ENCODE results near the gene OSMR. TPM values are rescaled to one million over a fixed set of nuclear protein-coding genes. Genes with fewer than 3 reads are reported as not detected.

OSMR gene
- total RNA-seq, 3 donors from 2014 or later = 3.3 to 24.9 (median 13.0) TPM

DNA sequence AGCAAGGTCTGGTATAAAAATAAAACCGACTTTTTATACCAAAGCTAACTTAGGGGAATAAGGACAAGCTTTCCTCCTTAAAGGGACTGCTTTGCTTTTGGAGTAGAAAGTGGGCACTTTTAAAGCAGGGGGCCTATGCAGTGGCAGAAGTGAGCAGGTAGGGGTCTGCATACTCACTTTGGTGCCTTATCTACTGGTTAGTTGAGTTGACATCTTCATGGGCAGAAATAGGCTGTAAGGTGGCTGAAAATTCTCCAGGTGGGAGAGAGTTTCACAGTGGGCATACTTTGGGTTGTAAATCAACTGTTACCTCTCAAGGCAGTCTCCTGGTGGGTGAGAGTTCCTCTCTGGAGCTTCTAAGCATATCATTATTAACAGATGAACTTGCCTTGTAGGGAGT, 24.8 kb downstream of the OSMR start:
- Histone ChIP-seq H3K4me3 (no peak overlapping the region), H3K9me3 (no peaks in the 10 kb centered on the region), H3K36me3 (ENCODE audit: low read depth) (no peaks in the 10 kb centered on the region), H3K4me1 (ENCODE audit: low read depth) (no peaks in the 10 kb centered on the region)
- intact Hi-C loops (cut with DNase I, micrococcal nuclease) = no loop called here
- DNase-seq = no peak
- no peak for TF ChIP-seq CTCF (IDR thresholded peaks at IDR 0.05)
- no peak for ATAC-seq

GRCh38 chr5:38871058-38871605, 25.3 kb downstream of the OSMR start:
- no peak overlapping the region for H3K4me3 ChIP-seq
- intact Hi-C loops (cut with DNase I, micrococcal nuclease) = no loop called here
- TF ChIP-seq CTCF (IDR thresholded peaks at IDR 0.05) = no peak
- no peaks in the 10 kb centered on the region for H3K36me3 ChIP-seq (ENCODE audit: low read depth)
- no peaks in the 10 kb centered on the region for H3K9me3 ChIP-seq
- no peaks in the 10 kb centered on the region for H3K4me1 ChIP-seq (ENCODE audit: low read depth)
- no peak for DNase-seq
- ATAC-seq = no peak

- no peak for DNase-seq
- Histone ChIP-seq H3K9me3 (no peaks in the 10 kb centered on the region), H3K4me1 (ENCODE audit: low read depth) (no peaks in the 10 kb centered on the region), H3K36me3 (ENCODE audit: low read depth) (no peaks in the 10 kb centered on the region), H3K4me3 (no peak overlapping the region)
- TF ChIP-seq CTCF (IDR thresholded peaks at IDR 0.05) = no peak
- intact Hi-C loops (cut with DNase I, micrococcal nuclease) = no loop called here
- peak; percentile 55 for ATAC-seq
Observed at GRCh38 chr5:38871790-38872551, 26.2 kb downstream of the OSMR start.

GRCh38 chr5:38872826-38873225, 27.0 kb downstream of the OSMR start:
- intact Hi-C loops (cut with DNase I, micrococcal nuclease) = no loop called here
- no peaks in the 10 kb centered on the region for H3K36me3 ChIP-seq (ENCODE audit: low read depth)
- DNase-seq (no peak), ATAC-seq (no peak)
- H3K9me3 ChIP-seq = no peaks in the 10 kb centered on the region
- H3K4me3 ChIP-seq = no peak overlapping the region
- TF ChIP-seq CTCF (IDR thresholded peaks at IDR 0.05) = no peak
- no peaks in the 10 kb centered on the region for H3K4me1 ChIP-seq (ENCODE audit: low read depth)

DNA sequence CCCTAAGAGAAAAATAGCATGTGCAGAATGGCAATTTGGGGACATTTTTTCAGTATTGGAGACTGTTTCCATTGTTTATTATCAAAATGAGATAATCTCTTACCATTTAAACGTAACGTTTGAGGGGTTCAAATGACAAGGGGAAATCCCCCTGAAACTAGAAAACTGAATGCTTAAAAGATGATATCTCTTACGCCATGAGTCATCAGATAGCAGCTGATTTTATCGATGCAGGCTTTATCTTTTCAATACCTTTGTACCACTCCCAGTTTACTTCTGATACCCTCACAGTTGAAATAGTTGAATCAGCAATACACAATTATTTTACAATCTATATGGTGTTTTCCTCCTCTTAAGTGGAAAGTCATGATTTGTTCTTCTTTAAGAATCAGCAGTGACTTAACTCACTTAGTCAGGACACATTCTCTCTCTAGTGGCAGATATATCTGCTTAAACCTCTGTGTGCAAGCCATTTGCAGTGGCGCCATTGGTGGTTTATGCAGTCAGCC, 29.2 kb downstream of the OSMR start:
- no peaks in the 10 kb centered on the region for H3K4me1 ChIP-seq (ENCODE audit: low read depth)
- H3K4me3 ChIP-seq = no peak overlapping the region
- intact Hi-C loops (cut with DNase I, micrococcal nuclease) = no loop called here
- DNase-seq (no peak), ATAC-seq (no peak)
- no peaks in the 10 kb centered on the region for H3K9me3 ChIP-seq
- TF ChIP-seq CTCF (IDR thresholded peaks at IDR 0.05) = no peak
- no peaks in the 10 kb centered on the region for H3K36me3 ChIP-seq (ENCODE audit: low read depth)
